HepG2 (cell line): Measurements from ENCODE around the gene WDR27. TPM values are rescaled to one million over a fixed set of nuclear protein-coding genes. Genes with fewer than 3 reads are reported as not detected.

Experiments
- CC2D1A ChIP-seq: sonication (generic); formaldehyde crosslinking; IDR thresholded peaks from 2 replicates; pipeline ENCODE4 v1.8.1; 2023; ENCODE audit warnings: mild to moderate bottlenecking, missing genetic modification reagents
- ELF3 ChIP-seq: IDR thresholded peaks from 2 replicates; pipeline ENCODE4 v1.6.1; 2016; ENCODE audit warnings: missing genetic modification reagents, missing compliant biosample characterization
- ETV6 ChIP-seq: sonication (generic); formaldehyde crosslinking; conservative IDR thresholded peaks from 2 replicates; pipeline ENCODE4 v1.4.0; 2020; ENCODE audit warnings: missing genetic modification reagents
- EZH2 ChIP-seq: conservative IDR thresholded peaks from 2 replicates; pipeline ENCODE4 v1.6.1; 2012; ENCODE audit warnings: mild to moderate bottlenecking, low read depth, low read length, moderate library complexity
- FOXO1 ChIP-seq: sonication (generic); formaldehyde crosslinking; IDR thresholded peaks from 2 replicates; pipeline ENCODE4 v1.4.0; 2020; ENCODE audit warnings: missing genetic modification reagents
- HNRNPH1 ChIP-seq: fragments of 200-400 bp; formaldehyde crosslinking; optimal IDR thresholded peaks from 2 replicates; pipeline ENCODE3; 2017; ENCODE audit warnings: mild to moderate bottlenecking, low read depth, low read length
- KLF6 ChIP-seq: IDR thresholded peaks from 2 replicates; pipeline ENCODE4 v1.8.0; 2016; ENCODE audit warnings: missing biosample characterization, missing genetic modification reagents
- KMT2A ChIP-seq: sonication (generic); formaldehyde crosslinking; IDR thresholded peaks from 2 replicates; pipeline ENCODE4 v1.4.0; 2020; ENCODE audit warnings: missing genetic modification reagents
- MTA3 ChIP-seq: sonication (generic); formaldehyde crosslinking; IDR thresholded peaks from 2 replicates; pipeline ENCODE4 v1.4.0; 2020; ENCODE audit warnings: missing genetic modification reagents
- NCOA2 ChIP-seq: sonication (generic); formaldehyde crosslinking; IDR thresholded peaks from 2 replicates; pipeline ENCODE4 v1.8.0; 2022; ENCODE audit warnings: inconsistent platforms
- SMAD3 ChIP-seq: sonication (generic); formaldehyde crosslinking; IDR thresholded peaks from 2 replicates; pipeline ENCODE4 v1.4.0; 2020; ENCODE audit warnings: missing genetic modification reagents
- YY1 ChIP-seq: IDR thresholded peaks from 2 replicates; pipeline ENCODE4 v1.6.1; 2011; ENCODE audit warnings: low read length, low read depth, moderate library complexity, mild to moderate bottlenecking; ENCODE audit not compliant: insufficient read depth, insufficient replicate concordance
- ZFP62 ChIP-seq: sonication (generic); formaldehyde crosslinking; IDR thresholded peaks from 2 replicates; pipeline ENCODE4 v1.4.0; 2020; ENCODE audit warnings: missing genetic modification reagents
- ZFY ChIP-seq: sonication (generic); formaldehyde crosslinking; IDR thresholded peaks from 2 replicates; pipeline ENCODE4 v1.4.0; 2020; ENCODE audit warnings: missing genetic modification reagents
- ZNF225 ChIP-seq: sonication (generic); formaldehyde crosslinking; IDR thresholded peaks from 2 replicates; pipeline ENCODE4 v1.4.0; 2020; ENCODE audit warnings: mild to moderate bottlenecking, missing genetic modification reagents
- ZNF235 ChIP-seq: sonication (generic); formaldehyde crosslinking; IDR thresholded peaks from 2 replicates; pipeline ENCODE4 v1.8.1; 2023; ENCODE audit warnings: mild to moderate bottlenecking, missing genetic modification reagents, borderline replicate concordance
- ZNF260 ChIP-seq: sonication (generic); formaldehyde crosslinking; IDR thresholded peaks from 2 replicates; pipeline ENCODE4 v1.4.0; 2020; ENCODE audit warnings: missing genetic modification reagents, low read depth, mild to moderate bottlenecking, borderline replicate concordance
- ZNF292 ChIP-seq: sonication (generic); formaldehyde crosslinking; IDR thresholded peaks from 2 replicates; pipeline ENCODE4 v1.8.1; 2022; ENCODE audit warnings: mild to moderate bottlenecking, low read depth, missing genetic modification reagents, borderline replicate concordance
- ZNF484 ChIP-seq: sonication (generic); formaldehyde crosslinking; IDR thresholded peaks from 2 replicates; pipeline ENCODE4 v1.5.1; 2020; ENCODE audit warnings: mild to moderate bottlenecking, low read depth, missing genetic modification reagents, borderline replicate concordance
- ZNF530 ChIP-seq: sonication (generic); formaldehyde crosslinking; IDR thresholded peaks from 2 replicates; pipeline ENCODE4 v1.5.0; 2020; ENCODE audit warnings: low read depth, mild to moderate bottlenecking, missing genetic modification reagents
- ZNF674 ChIP-seq: sonication (generic); formaldehyde crosslinking; IDR thresholded peaks from 2 replicates; pipeline ENCODE4 v1.5.0; 2020; ENCODE audit warnings: low read depth, mild to moderate bottlenecking, missing genetic modification reagents
- ZNF775 ChIP-seq: sonication (generic); formaldehyde crosslinking; IDR thresholded peaks from 2 replicates; pipeline ENCODE4 v1.4.0; 2020; ENCODE audit warnings: missing genetic modification reagents, mild to moderate bottlenecking, moderate library complexity, borderline replicate concordance
- ZNF83 ChIP-seq: sonication (generic); formaldehyde crosslinking; IDR thresholded peaks from 2 replicates; pipeline ENCODE4 v1.4.0; 2020; ENCODE audit warnings: missing genetic modification reagents, mild to moderate bottlenecking, borderline replicate concordance
- polyA plus RNA-seq, 8 experiments: library from polyadenylated mRNA; depleted of rRNA in 3 of 8; stranded (reverse) in 7 of 8; unstranded in 1 of 8; fragments of >200 nt; fragmentation: Illumina TruSeq in 4 of 8; extraction: Trizol in 4 of 8; gene quantifications; 2 replicates each; pipeline versions ENCODE4 v1.2.1 to v1.2.3, GENCODE V29; 2011 to 2016; ENCODE audit warnings: low read depth in 4 of 8, missing spikeins in 1 of 8, mixed read lengths in 1 of 8; ENCODE audit not compliant: insufficient read depth in 1 of 8
- total RNA-seq, 5 experiments: library from RNA; depleted of rRNA; stranded (reverse); fragments of >200 nt; fragmentation: Illumina TruSeq; extraction: Trizol; gene quantifications; 2 replicates each; pipeline ENCODE4 v1.2.3, GENCODE V29; 2016; ENCODE audit warnings: low read depth in 1 of 5
- TF ChIP-seq, protein P1 (sequence below): sonication (generic); formaldehyde crosslinking; IDR thresholded peaks from 2 replicates; pipeline ENCODE4 v1.4.0; 2020; ENCODE audit warnings: mild to moderate bottlenecking, missing genetic modification reagents
- TF ChIP-seq, protein P2 (sequence below): sonication (generic); formaldehyde crosslinking; conservative IDR thresholded peaks from 2 replicates; pipeline ENCODE4 v1.8.0; 2022; ENCODE audit warnings: mild to moderate bottlenecking, moderate library complexity, missing genetic modification reagents
- TF ChIP-seq, protein P3 (sequence below): sonication (generic); formaldehyde crosslinking; IDR thresholded peaks from 2 replicates; pipeline ENCODE4 v1.4.0; 2020; ENCODE audit warnings: missing genetic modification reagents

The WDR27 gene
- total and polyA plus RNA-seq, 2 of the 13 experiments (the other 11 are each of a cell fraction or from before 2014, with no cell fraction given): 34.1 to 80.3 TPM

DNA sequence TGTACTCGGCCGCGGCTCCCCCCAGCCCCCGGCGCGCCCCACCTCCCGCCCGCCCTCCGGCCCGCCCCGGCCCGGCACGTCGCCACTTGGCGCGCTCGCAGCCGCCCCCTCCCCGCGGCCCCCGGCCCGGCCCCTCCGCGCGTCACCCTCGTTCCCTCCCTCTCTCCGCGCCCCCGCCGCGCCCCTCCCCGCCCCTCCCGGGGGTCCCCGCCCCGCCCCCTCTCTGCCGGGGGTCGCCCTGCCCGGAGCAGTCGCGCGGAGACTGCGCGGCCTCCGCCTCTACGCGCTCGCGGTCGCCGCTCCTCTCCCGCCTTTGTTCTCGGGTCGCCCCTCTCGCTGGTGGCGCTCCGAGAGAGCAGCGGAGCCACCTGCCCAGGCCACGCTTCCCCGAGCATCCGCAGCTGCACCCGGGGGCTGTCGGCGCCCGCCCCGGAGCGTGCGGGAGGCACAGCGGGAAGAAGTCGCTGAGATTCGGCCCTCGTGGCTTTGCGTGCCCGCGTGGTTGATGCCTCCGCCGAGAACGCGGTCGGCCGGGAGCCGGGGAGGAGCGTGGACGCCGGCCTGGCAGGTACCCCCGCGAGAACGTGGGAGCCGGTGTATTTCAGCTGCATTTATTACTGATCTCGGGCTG, 22.8 kb upstream of the WDR27 start, which contains the start of gene PHF10 (continued):
- TF ChIP-seq, protein P1, sequence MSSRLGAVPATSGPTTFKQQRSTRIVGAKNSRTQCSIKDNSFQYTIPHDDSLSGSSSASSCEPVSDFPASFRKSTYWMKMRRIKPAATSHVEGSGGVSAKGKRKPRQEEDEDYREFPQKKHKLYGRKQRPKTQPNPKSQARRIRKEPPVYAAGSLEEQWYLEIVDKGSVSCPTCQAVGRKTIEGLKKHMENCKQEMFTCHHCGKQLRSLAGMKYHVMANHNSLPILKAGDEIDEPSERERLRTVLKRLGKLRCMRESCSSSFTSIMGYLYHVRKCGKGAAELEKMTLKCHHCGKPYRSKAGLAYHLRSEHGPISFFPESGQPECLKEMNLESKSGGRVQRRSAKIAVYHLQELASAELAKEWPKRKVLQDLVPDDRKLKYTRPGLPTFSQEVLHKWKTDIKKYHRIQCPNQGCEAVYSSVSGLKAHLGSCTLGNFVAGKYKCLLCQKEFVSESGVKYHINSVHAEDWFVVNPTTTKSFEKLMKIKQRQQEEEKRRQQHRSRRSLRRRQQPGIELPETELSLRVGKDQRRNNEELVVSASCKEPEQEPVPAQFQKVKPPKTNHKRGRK (CRISPR knock-in tag): no peak
- no peak for TF ChIP-seq ZFP62
- peak; percentile 97 for TF ChIP-seq ETV6 (CRISPR knock-in tag)
- TF ChIP-seq HNRNPH1: no peak
- TF ChIP-seq ZNF775 (CRISPR knock-in tag): no peak
- peak; percentile 85; the same call in 1 of the 2 replicates for TF ChIP-seq ZNF674 (CRISPR knock-in tag)
- peak; percentile 40 for TF ChIP-seq YY1
- no peak for TF ChIP-seq KLF6
- 0 out of 2 replicates have a peak, but pooled peaks have one; percentile 26 for TF ChIP-seq CC2D1A (CRISPR knock-in tag)
- no peak for TF ChIP-seq ZNF260 (CRISPR knock-in tag)
- no peak for TF ChIP-seq EZH2
- TF ChIP-seq ZFY (CRISPR knock-in tag): peak; percentile 70
- TF ChIP-seq ELF3 (CRISPR knock-in tag): no peak
- TF ChIP-seq FOXO1: peak; percentile 74; the same call in 1 of the 2 replicates
- TF ChIP-seq ZNF292 (CRISPR knock-in tag): no peak; the same call in 1 of the 2 replicates
- TF ChIP-seq SMAD3 (CRISPR knock-in tag): peak; percentile 45; the same call in 1 of the 2 replicates
- 0 out of 2 replicates have a peak, but pooled peaks have one; percentile 33 for TF ChIP-seq ZNF83 (CRISPR knock-in tag)
- TF ChIP-seq NCOA2 (CRISPR knock-in tag): no peak; the same call in 1 of the 2 replicates
- peak; percentile 62; the same call in 1 of the 2 replicates for TF ChIP-seq KMT2A (CRISPR knock-in tag)
- peak; percentile 96 for TF ChIP-seq ZNF225 (CRISPR knock-in tag)
- TF ChIP-seq, protein P2, sequence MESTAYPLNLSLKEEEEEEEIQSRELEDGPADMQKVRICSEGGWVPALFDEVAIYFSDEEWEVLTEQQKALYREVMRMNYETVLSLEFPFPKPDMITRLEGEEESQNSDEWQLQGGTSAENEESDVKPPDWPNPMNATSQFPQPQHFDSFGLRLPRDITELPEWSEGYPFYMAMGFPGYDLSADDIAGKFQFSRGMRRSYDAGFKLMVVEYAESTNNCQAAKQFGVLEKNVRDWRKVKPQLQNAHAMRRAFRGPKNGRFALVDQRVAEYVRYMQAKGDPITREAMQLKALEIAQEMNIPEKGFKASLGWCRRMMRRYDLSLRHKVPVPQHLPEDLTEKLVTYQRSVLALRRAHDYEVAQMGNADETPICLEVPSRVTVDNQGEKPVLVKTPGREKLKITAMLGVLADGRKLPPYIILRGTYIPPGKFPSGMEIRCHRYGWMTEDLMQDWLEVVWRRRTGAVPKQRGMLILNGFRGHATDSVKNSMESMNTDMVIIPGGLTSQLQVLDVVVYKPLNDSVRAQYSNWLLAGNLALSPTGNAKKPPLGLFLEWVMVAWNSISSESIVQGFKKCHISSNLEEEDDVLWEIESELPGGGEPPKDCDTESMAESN: peak; percentile 94
- TF ChIP-seq ZNF235 (CRISPR knock-in tag): peak; percentile 93; the same call in 1 of the 2 replicates
- no peak for TF ChIP-seq MTA3 (CRISPR knock-in tag)
- TF ChIP-seq ZNF484 (CRISPR knock-in tag): peak; percentile 87
- TF ChIP-seq ZNF530 (CRISPR knock-in tag): no peak
- TF ChIP-seq, protein P3, sequence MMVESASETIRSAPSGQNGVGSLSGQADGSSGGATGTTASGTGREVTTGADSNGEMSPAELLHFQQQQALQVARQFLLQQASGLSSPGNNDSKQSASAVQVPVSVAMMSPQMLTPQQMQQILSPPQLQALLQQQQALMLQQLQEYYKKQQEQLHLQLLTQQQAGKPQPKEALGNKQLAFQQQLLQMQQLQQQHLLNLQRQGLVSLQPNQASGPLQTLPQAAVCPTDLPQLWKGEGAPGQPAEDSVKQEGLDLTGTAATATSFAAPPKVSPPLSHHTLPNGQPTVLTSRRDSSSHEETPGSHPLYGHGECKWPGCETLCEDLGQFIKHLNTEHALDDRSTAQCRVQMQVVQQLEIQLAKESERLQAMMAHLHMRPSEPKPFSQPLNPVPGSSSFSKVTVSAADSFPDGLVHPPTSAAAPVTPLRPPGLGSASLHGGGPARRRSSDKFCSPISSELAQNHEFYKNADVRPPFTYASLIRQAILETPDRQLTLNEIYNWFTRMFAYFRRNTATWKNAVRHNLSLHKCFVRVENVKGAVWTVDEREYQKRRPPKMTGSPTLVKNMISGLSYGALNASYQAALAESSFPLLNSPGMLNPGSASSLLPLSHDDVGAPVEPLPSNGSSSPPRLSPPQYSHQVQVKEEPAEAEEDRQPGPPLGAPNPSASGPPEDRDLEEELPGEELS (CRISPR knock-in tag): no peak
